A549 (cell line): ENCODE data around the gene ECT2. TPM values are rescaled to one million over a fixed set of nuclear protein-coding genes. Genes with fewer than 3 reads are reported as not detected.

Experiments used
- BCL3 ChIP-seq: fragments of >200 bp; sonication (Bioruptor Twin); formaldehyde crosslinking; IDR thresholded peaks from 3 replicates; pipeline ENCODE4 v1.6.1; 2016
- CBX2 ChIP-seq: fragments of 200-600 bp; sonication (generic); IDR thresholded peaks from 2 replicates; pipeline ENCODE4 v1.6.1; 2016; ENCODE audit warnings: low read depth, mild to moderate bottlenecking, borderline replicate concordance
- ESRRA ChIP-seq: fragments of 150-350 bp; IDR thresholded peaks from 2 replicates; pipeline ENCODE4 v1.6.1; 2014; ENCODE audit warnings: mild to moderate bottlenecking, low read length, borderline replicate concordance
- FOSL2 ChIP-seq, 2 experiments: fragments of 450-650 bp in 1 of 2; fragments of >200 bp in 1 of 2; sonication (Bioruptor Twin) in 1 of 2; formaldehyde crosslinking; IDR thresholded peaks; 2 replicates each; pipeline versions ENCODE4 v1.5.0 to v1.6.1; 2016 to 2020; ENCODE audit warnings: mild to moderate bottlenecking in 1 of 2, moderate library complexity in 1 of 2
- HDAC2 ChIP-seq: fragments of 200-600 bp; sonication (generic); IDR thresholded peaks from 2 replicates; pipeline ENCODE4 v1.6.1; 2016
- HMGXB4 ChIP-seq: fragments of 250-450 bp; sonication (Bioruptor Pico); IDR thresholded peaks from 2 replicates; pipeline ENCODE4 v1.5.0; 2021; ENCODE audit warnings: mild to moderate bottlenecking, moderate library complexity, borderline replicate concordance
- HOXA7 ChIP-seq: fragments of 250-450 bp; sonication (Bioruptor Pico); IDR thresholded peaks from 2 replicates; pipeline ENCODE4 v1.5.0; 2020; ENCODE audit warnings: mild to moderate bottlenecking, moderate library complexity
- HOXB13 ChIP-seq: fragments of 250-450 bp; sonication (Bioruptor Pico); IDR thresholded peaks from 2 replicates; pipeline ENCODE4 v1.5.0; 2020; ENCODE audit warnings: low read depth, mild to moderate bottlenecking, moderate library complexity
- JUN ChIP-seq, 2 experiments: fragments of >200 bp; sonication (Bioruptor Twin); formaldehyde crosslinking; IDR thresholded peaks; 2 replicates in 1 of 2; 3 replicates in 1 of 2; pipeline ENCODE4 v1.6.1; 2016 to 2017
- JUNB ChIP-seq: fragments of >200 bp; sonication (Bioruptor Twin); formaldehyde crosslinking; IDR thresholded peaks from 2 replicates; pipeline ENCODE4 v1.6.1; 2016
- KDM1A ChIP-seq: fragments of 200-600 bp; sonication (generic); IDR thresholded peaks from 2 replicates; pipeline ENCODE4 v1.6.1; 2016; ENCODE audit warnings: low read depth, mild to moderate bottlenecking
- MYC ChIP-seq: IDR thresholded peaks from 2 replicates; pipeline ENCODE4 v1.6.1; 2012; ENCODE audit warnings: mild to moderate bottlenecking, inconsistent platforms, low read length, improper control_type of control experiment, borderline replicate concordance
- NFE2L2 ChIP-seq: fragments of 150-350 bp; conservative IDR thresholded peaks from 2 replicates; pipeline ENCODE4 v1.6.1; 2014; ENCODE audit warnings: low read length
- PBX3 ChIP-seq: IDR thresholded peaks from 2 replicates; pipeline ENCODE4 v1.6.1; 2012
- RAD21 ChIP-seq, 2 experiments: fragments of >200 bp in 1 of 2; sonication (Bioruptor Twin) in 1 of 2; formaldehyde crosslinking in 1 of 2; IDR thresholded peaks in 1 of 2; conservative IDR thresholded peaks in 1 of 2; 2 replicates in 1 of 2; 3 replicates in 1 of 2; pipeline ENCODE4 v1.6.1; 2012 to 2018; ENCODE audit warnings: inconsistent platforms in 1 of 2
- RARB ChIP-seq: fragments of 250-450 bp; sonication (Bioruptor Pico); IDR thresholded peaks from 2 replicates; pipeline ENCODE4 v1.8.0; 2021; ENCODE audit warnings: mild to moderate bottlenecking, moderate library complexity
- REST ChIP-seq: fragments of 200-600 bp; sonication (generic); IDR thresholded peaks from 2 replicates; pipeline ENCODE4 v1.6.1; 2016; ENCODE audit warnings: antibody characterized with exemption, mild to moderate bottlenecking, moderate library complexity
- SMC3 ChIP-seq: fragments of >200 bp; sonication (Bioruptor Twin); formaldehyde crosslinking; IDR thresholded peaks from 3 replicates; pipeline ENCODE4 v1.6.1; 2018; ENCODE audit warnings: inconsistent platforms
- SREBF2 ChIP-seq: fragments of 450-650 bp; IDR thresholded peaks from 2 replicates; pipeline ENCODE4 v1.6.1; 2014; ENCODE audit warnings: mild to moderate bottlenecking, moderate library complexity
- TP53 ChIP-seq: fragments of 250-450 bp; sonication (Bioruptor Pico); IDR thresholded peaks from 2 replicates; pipeline ENCODE4 v1.5.0; 2021; ENCODE audit warnings: mild to moderate bottlenecking, moderate library complexity
- ZFP36 ChIP-seq: fragments of 450-650 bp; IDR thresholded peaks from 2 replicates; pipeline ENCODE4 v1.6.1; 2014; ENCODE audit warnings: borderline replicate concordance; ENCODE audit not compliant: partially characterized antibody
- ZNF302 ChIP-seq: fragments of 250-450 bp; sonication (Bioruptor Pico); IDR thresholded peaks from 2 replicates; pipeline ENCODE4 v1.9.0; 2021; ENCODE audit warnings: inconsistent platforms, mild to moderate bottlenecking, moderate library complexity
- polyA plus RNA-seq, 4 experiments: library from polyadenylated mRNA; depleted of rRNA in 3 of 4; stranded (reverse); fragments of >200 nt; fragmentation: RNase III in 1 of 4; extraction: RNeasy Plus Mini Kit Qiagen cat#74134 plus additional on column Dnase treatment in 1 of 4; gene quantifications; 2 replicates in 3 of 4; 3 replicates in 1 of 4; pipeline ENCODE4 v1.2.3, GENCODE V29; 2011 to 2017

The ECT2 gene
- polyA plus RNA-seq, 2 of the 4 experiments (the other 2 are of a cell fraction): 96.5 to 187 TPM

- TF ChIP-seq REST: no peak
- TF ChIP-seq HDAC2: no peak
- no peak for TF ChIP-seq PBX3
- TF ChIP-seq KDM1A: no peak
- TF ChIP-seq TP53 (CRISPR knock-in tag): no peak
- peak in 1 of 2 experiments; percentile 78; a peak in 3 of 5 replicates for TF ChIP-seq JUN (IDR thresholded peaks at IDR 0.05)
- TF ChIP-seq SREBF2: no peak
- no peak for TF ChIP-seq ZNF302 (CRISPR knock-in tag)
- TF ChIP-seq HOXA7: no peak
- peak; percentile 84 for TF ChIP-seq SMC3
- no peak for TF ChIP-seq FOSL2 (IDR thresholded peaks at IDR 0.05)
- TF ChIP-seq FOSL2 (CRISPR knock-in tag; IDR thresholded peaks at IDR 0.05): no peak; the same call in 1 of the 2 replicates
- no peak for TF ChIP-seq ESRRA
- no peak for TF ChIP-seq CBX2
- peak; percentile 52; the same call in 1 of the 3 replicates for TF ChIP-seq BCL3
- TF ChIP-seq RAD21 (conservative IDR thresholded peaks at IDR 0.05 in 1 of 2, IDR thresholded peaks at IDR 0.05 in 1 of 2): peak; percentile 73 to 86
- no peak for TF ChIP-seq HOXB13
- TF ChIP-seq JUNB: no peak
- no peak for TF ChIP-seq HMGXB4 (CRISPR knock-in tag)
- no peak for TF ChIP-seq ZFP36
- no peak for TF ChIP-seq NFE2L2
- no peak; the same call in 1 of the 2 replicates for TF ChIP-seq MYC
- TF ChIP-seq RARB: no peak
Observed at GRCh38 chr3:172750368-172751174, at the start of gene ECT2 (continued).
